ENCODE results near the gene PDE5A. TPM values are rescaled to one million over a fixed set of nuclear protein-coding genes. Genes with fewer than 3 reads are reported as not detected.
A peak's percentile ranks its signal among the peaks of the same experiment; 100 is the strongest.
"Not testable (repeated sequence)": the region's sequence is repeated elsewhere in the genome, so short reads cannot be mapped to it uniquely, and the experiment has no call there.

PDE5A gene
- total RNA-seq, 1 experiment from 2014 or later = 5.0 TPM

- H2AFZ ChIP-seq (ENCODE audit: low read depth, low read length, poor library complexity, severe bottlenecking); intact Hi-C loops (cut with micrococcal nuclease); H4K20me1 ChIP-seq (ENCODE audit: insufficient read depth); H3K27me3 ChIP-seq (ENCODE audit: insufficient read depth, low read length); CTCF ChIA-PET; H3K4me1 ChIP-seq (ENCODE audit: control insufficient read depth in 1 of 2, insufficient read depth in 2 of 2, low read length in 2 of 2); H3K36me3 ChIP-seq (ENCODE audit: control insufficient read depth in 1 of 2, insufficient read depth in 2 of 2, low read length in 2 of 2); RAD21 ChIA-PET (ENCODE audit: low non-redundant PET in 1 of 2, low total read pairs in 2 of 2, uncharacterized antibody in 2 of 2, unreplicated experiment in 2 of 2); H3K79me2 ChIP-seq (ENCODE audit: insufficient read depth, low read length); H3K9me2 ChIP-seq (ENCODE audit: insufficient read depth); H3K9me3 ChIP-seq (ENCODE audit: control insufficient read depth in 1 of 2, insufficient read depth in 1 of 2, low read depth in 1 of 2, low read length in 2 of 2): not testable (repeated sequence)
- Histone ChIP-seq H3K9ac (ENCODE audit: low read length) (peak overlapping the region; percentile 60), H3K4me3 (replicated peaks in 1 of 2; ENCODE audit: low read depth in 1 of 2, low read length in 2 of 2) (peak overlapping the region; percentile 55 to 60), H3K4me2 (ENCODE audit: low read length) (peak overlapping the region; percentile 46), H3K27ac (ENCODE audit: low read depth, low read length) (peak overlapping the region; percentile 53)
- DNase-seq (ENCODE audit: low read depth, low spot score) (peak; percentile 90), ATAC-seq (peak; percentile 99)
- TF ChIP-seq POLR2AphosphoS5 (IDR thresholded peaks at IDR 0.05; ENCODE audit: low read depth, low read length) (peak; percentile 53; the same call in 1 of the 2 replicates), SIN3A (IDR thresholded peaks at IDR 0.05; ENCODE audit: low read depth) (peak; percentile 63), SRF (IDR thresholded peaks at IDR 0.05; ENCODE audit: low read depth) (peak; percentile 98), SP1 (IDR thresholded peaks at IDR 0.05; ENCODE audit: low read depth) (peak; percentile 79), MAX (IDR thresholded peaks at IDR 0.05) (peak; percentile 58), YY1 (IDR thresholded peaks at IDR 0.05; ENCODE audit: extremely low read depth, insufficient replicate concordance, low read depth, low read length) (peak; percentile 27)
- TSS peak; percentile 49 for BruUV-seq (replicated peaks)
- POLR2A ChIA-PET = interaction anchor here (0.6 kb wide), 1 partner anchor 232 kb away, joined by 4 read pairs; no protein-coding TSS in a partner anchor
These were observed 173.9 kb downstream of the PDE5A start for GRCh38 chr4:119454491-119455270.

- H3K27me3 ChIP-seq (ENCODE audit: insufficient read depth, low read length); H4K20me1 ChIP-seq (ENCODE audit: insufficient read depth); H2AFZ ChIP-seq (ENCODE audit: low read depth, low read length, poor library complexity, severe bottlenecking); H3K4me1 ChIP-seq (ENCODE audit: control insufficient read depth in 1 of 2, insufficient read depth in 2 of 2, low read length in 2 of 2); RAD21 ChIA-PET (ENCODE audit: low non-redundant PET in 1 of 2, low total read pairs in 2 of 2, uncharacterized antibody in 2 of 2, unreplicated experiment in 2 of 2); H3K9me3 ChIP-seq (ENCODE audit: control insufficient read depth in 1 of 2, insufficient read depth in 1 of 2, low read depth in 1 of 2, low read length in 2 of 2); CTCF ChIA-PET; H3K36me3 ChIP-seq (ENCODE audit: control insufficient read depth in 1 of 2, insufficient read depth in 2 of 2, low read length in 2 of 2); H3K79me2 ChIP-seq (ENCODE audit: insufficient read depth, low read length); intact Hi-C loops (cut with micrococcal nuclease); DNase-seq (ENCODE audit: low read depth, low spot score); H3K9me2 ChIP-seq (ENCODE audit: insufficient read depth): not testable (repeated sequence)
- Histone ChIP-seq H3K4me3 (replicated peaks in 1 of 2; ENCODE audit: low read depth in 1 of 2, low read length in 2 of 2) (peak overlapping the region; percentile 55 to 60), H3K4me2 (ENCODE audit: low read length) (peak overlapping the region; percentile 44), H3K9ac (ENCODE audit: low read length) (peak overlapping the region; percentile 60), H3K27ac (ENCODE audit: low read depth, low read length) (peak overlapping the region; percentile 53)
- POLR2A ChIA-PET = interaction anchor here (0.6 kb wide), 1 partner anchor 232 kb away, joined by 4 read pairs; no protein-coding TSS in a partner anchor
- peak; percentile 41 for ATAC-seq
- TSS peak; percentile 66 for BruUV-seq (replicated peaks)
These were observed 174.5 kb downstream of the PDE5A start for GRCh38 chr4:119454151-119454490.

- H3K4me2 ChIP-seq (ENCODE audit: low read length); BruUV-seq (replicated peaks); H2AFZ ChIP-seq (ENCODE audit: low read depth, low read length, poor library complexity, severe bottlenecking); H3K27me3 ChIP-seq (ENCODE audit: insufficient read depth, low read length); CTCF ChIA-PET; H3K9ac ChIP-seq (ENCODE audit: low read length); H3K36me3 ChIP-seq (ENCODE audit: control insufficient read depth in 1 of 2, insufficient read depth in 2 of 2, low read length in 2 of 2); H4K20me1 ChIP-seq (ENCODE audit: insufficient read depth); H3K9me2 ChIP-seq (ENCODE audit: insufficient read depth); ATAC-seq; H3K4me1 ChIP-seq (ENCODE audit: control insufficient read depth in 1 of 2, insufficient read depth in 2 of 2, low read length in 2 of 2); H3K79me2 ChIP-seq (ENCODE audit: insufficient read depth, low read length); POLR2A ChIA-PET; H3K4me3 ChIP-seq (replicated peaks in 1 of 2; ENCODE audit: low read depth in 1 of 2, low read length in 2 of 2); RAD21 ChIA-PET (ENCODE audit: low non-redundant PET in 1 of 2, low total read pairs in 2 of 2, uncharacterized antibody in 2 of 2, unreplicated experiment in 2 of 2); intact Hi-C loops (cut with micrococcal nuclease); H3K9me3 ChIP-seq (ENCODE audit: control insufficient read depth in 1 of 2, insufficient read depth in 1 of 2, low read depth in 1 of 2, low read length in 2 of 2); DNase-seq (ENCODE audit: low read depth, low spot score); H3K27ac ChIP-seq (ENCODE audit: low read depth, low read length): not testable (repeated sequence)
These were observed 175.3 kb downstream of the PDE5A start for GRCh38 chr4:119453286-119453685.

- H2AFZ ChIP-seq (ENCODE audit: low read depth, low read length, poor library complexity, severe bottlenecking); ATAC-seq; H3K4me2 ChIP-seq (ENCODE audit: low read length); H3K27me3 ChIP-seq (ENCODE audit: insufficient read depth, low read length); RAD21 ChIA-PET (ENCODE audit: low non-redundant PET in 1 of 2, low total read pairs in 2 of 2, uncharacterized antibody in 2 of 2, unreplicated experiment in 2 of 2); intact Hi-C loops (cut with micrococcal nuclease); DNase-seq (ENCODE audit: low read depth, low spot score); H3K4me3 ChIP-seq (replicated peaks in 1 of 2; ENCODE audit: low read depth in 1 of 2, low read length in 2 of 2); H3K4me1 ChIP-seq (ENCODE audit: control insufficient read depth in 1 of 2, insufficient read depth in 2 of 2, low read length in 2 of 2); H4K20me1 ChIP-seq (ENCODE audit: insufficient read depth); H3K9me3 ChIP-seq (ENCODE audit: control insufficient read depth in 1 of 2, insufficient read depth in 1 of 2, low read depth in 1 of 2, low read length in 2 of 2); CTCF ChIA-PET; H3K79me2 ChIP-seq (ENCODE audit: insufficient read depth, low read length); H3K36me3 ChIP-seq (ENCODE audit: control insufficient read depth in 1 of 2, insufficient read depth in 2 of 2, low read length in 2 of 2); H3K9ac ChIP-seq (ENCODE audit: low read length); POLR2A ChIA-PET; H3K9me2 ChIP-seq (ENCODE audit: insufficient read depth); H3K27ac ChIP-seq (ENCODE audit: low read depth, low read length): not testable (repeated sequence)
- BruUV-seq (replicated peaks) = TSS peak; percentile 3
These were observed 178.8 kb downstream of the PDE5A start for GRCh38 chr4:119449851-119450250.
